Liver (tissue), 9 donors: ENCODE results near the gene CAPN15. TPM values are rescaled to one million over a fixed set of nuclear protein-coding genes. Genes with fewer than 3 reads are reported as not detected.

ENCODE experiments used
- DNase-seq: peaks from one replicate; pipeline ENCODE4 v3.0.0-alpha.2; 2017; ENCODE audit warnings: low spot score
- H3K27ac ChIP-seq, 2 donors: one replicate each; pipeline ENCODE4 v1.7.0; 2013; ENCODE audit warnings: inconsistent platforms in 2 of 2, low read length in 2 of 2, control low read depth in 1 of 2, low read depth in 1 of 2, mild to moderate bottlenecking in 1 of 2
- H3K27me3 ChIP-seq, 4 donors: one replicate each; pipeline versions ENCODE4 v1.6.1 to v1.7.0; 2013; ENCODE audit warnings: low read length in 3 of 4, inconsistent platforms in 1 of 4, mild to moderate bottlenecking in 1 of 4, moderate library complexity in 1 of 4; ENCODE audit not compliant: control insufficient read depth in 4 of 4, insufficient read depth in 4 of 4
- H3K36me3 ChIP-seq, 4 donors: one replicate each; pipeline versions ENCODE4 v1.6.1 to v1.7.0; 2013; ENCODE audit warnings: low read length in 3 of 4, mild to moderate bottlenecking in 3 of 4, low read depth in 1 of 4, moderate library complexity in 1 of 4; ENCODE audit not compliant: control insufficient read depth in 4 of 4, insufficient read depth in 3 of 4
- H3K4me1 ChIP-seq, 4 donors: one replicate each; pipeline versions ENCODE4 v1.6.1 to v1.7.0; 2013; ENCODE audit warnings: low read length in 3 of 4, mild to moderate bottlenecking in 3 of 4, moderate library complexity in 1 of 4; ENCODE audit not compliant: control insufficient read depth in 4 of 4, insufficient read depth in 4 of 4
- H3K4me3 ChIP-seq, 3 donors: one replicate each; pipeline versions ENCODE4 v1.6.1 to v1.7.0; 2013; ENCODE audit warnings: low read length in 3 of 3, control low read depth in 1 of 3, low read depth in 1 of 3, mild to moderate bottlenecking in 1 of 3
- H3K9ac ChIP-seq, 2 donors: one replicate each; pipeline ENCODE4 v1.7.0; 2013; ENCODE audit warnings: low read length in 2 of 2, mild to moderate bottlenecking in 2 of 2, moderate library complexity in 2 of 2, control low read depth in 1 of 2, low read depth in 1 of 2
- H3K9me3 ChIP-seq, 4 donors: one replicate each; pipeline versions ENCODE4 v1.6.1 to v1.7.0; 2013; ENCODE audit warnings: low read length in 3 of 4; ENCODE audit not compliant: control insufficient read depth in 4 of 4
- EGR1 ChIP-seq, 2 donors: IDR thresholded peaks; 2 replicates each; pipeline ENCODE4 v1.6.1; 2016 to 2018; ENCODE audit warnings: antibody characterized with exemption in 2 of 2, low read depth in 2 of 2
- FOXA1 ChIP-seq: IDR thresholded peaks from 2 replicates; pipeline ENCODE4 v1.6.1; 2016; ENCODE audit warnings: antibody characterized with exemption
- FOXA2 ChIP-seq: IDR thresholded peaks from 2 replicates; pipeline ENCODE4 v1.6.1; 2016; ENCODE audit warnings: antibody characterized with exemption
- GABPA ChIP-seq, 2 donors: IDR thresholded peaks in 1 of 2; conservative IDR thresholded peaks in 1 of 2; 2 replicates each; pipeline ENCODE4 v1.6.1; 2016; ENCODE audit warnings: antibody characterized with exemption in 2 of 2, mild to moderate bottlenecking in 1 of 2, moderate library complexity in 1 of 2
- HNF4A ChIP-seq, 2 donors: conservative IDR thresholded peaks; 2 replicates each; pipeline ENCODE4 v1.6.1; 2016; ENCODE audit warnings: antibody characterized with exemption in 2 of 2, mild to moderate bottlenecking in 2 of 2
- HNF4G ChIP-seq: IDR thresholded peaks from 2 replicates; pipeline ENCODE4 v1.6.1; 2016; ENCODE audit warnings: antibody characterized with exemption
- JUND ChIP-seq, 2 donors: IDR thresholded peaks; 2 replicates each; pipeline ENCODE4 v1.6.1; 2016; ENCODE audit warnings: antibody characterized with exemption in 2 of 2
- NR2F2 ChIP-seq: IDR thresholded peaks from 2 replicates; pipeline ENCODE4 v1.6.1; 2016; ENCODE audit warnings: antibody characterized with exemption
- RAD21 ChIP-seq, 2 donors: IDR thresholded peaks; 2 replicates each; pipeline ENCODE4 v1.6.1; 2016; ENCODE audit warnings: antibody characterized with exemption in 2 of 2, mild to moderate bottlenecking in 2 of 2
- RXRA ChIP-seq, 2 donors: IDR thresholded peaks; 2 replicates each; pipeline ENCODE4 v1.6.1; 2017 to 2018; ENCODE audit warnings: antibody characterized with exemption in 2 of 2, mild to moderate bottlenecking in 1 of 2
- SP1 ChIP-seq: IDR thresholded peaks from 2 replicates; pipeline ENCODE4 v1.6.1; 2018; ENCODE audit warnings: antibody characterized with exemption, mild to moderate bottlenecking
- TAF1 ChIP-seq: conservative IDR thresholded peaks from 2 replicates; pipeline ENCODE4 v1.6.1; 2016; ENCODE audit warnings: antibody characterized with exemption, mild to moderate bottlenecking
- YY1 ChIP-seq: IDR thresholded peaks from 2 replicates; pipeline ENCODE4 v1.6.1; 2016; ENCODE audit warnings: antibody characterized with exemption, mild to moderate bottlenecking
- WGBS: extraction: QIAGEN DNeasy Blood & Tissue Kit; methylation state at CpG from one replicate; pipeline ENCODE4 v1.1.7; 2013; 5-methylcytosine and 5-hydroxymethylcytosine counted together
- polyA plus RNA-seq, 2 donors: library from polyadenylated mRNA; stranded (reverse) in 1 of 2; unstranded in 1 of 2; fragments of 200-250 nt in 1 of 2; fragments of >200 nt in 1 of 2; fragmentation: Nextera tagmentation in 1 of 2; extraction: Ambion mirVana in 1 of 2; gene quantifications; one replicate each; pipeline versions ENCODE4 v1.2.1 to v1.2.3, GENCODE V29; 2013 to 2015
- total RNA-seq, 2 donors: library from RNA; depleted of rRNA; stranded (reverse); fragments of >200 nt; gene quantifications; one replicate each; pipeline ENCODE4 v1.2.3, GENCODE V29; 2014
- TF ChIP-seq, protein P1 (sequence below): fragments of 150-350 bp; IDR thresholded peaks from 2 replicates; pipeline ENCODE4 v1.5.1; 2017; ENCODE audit warnings: improper control_type of control experiment, low read depth, low read length; ENCODE audit not compliant: missing input control
- TF ChIP-seq, protein P2 (sequence below): IDR thresholded peaks from 2 replicates; pipeline ENCODE4 v1.6.1; 2016; ENCODE audit warnings: antibody characterized with exemption, mild to moderate bottlenecking
- TF ChIP-seq, protein P3 (sequence below): IDR thresholded peaks from 2 replicates; pipeline ENCODE4 v1.6.1; 2016; ENCODE audit warnings: antibody characterized with exemption
- TF ChIP-seq, protein P4 (sequence below): IDR thresholded peaks from 2 replicates; pipeline ENCODE4 v1.6.1; 2016; ENCODE audit warnings: antibody characterized with exemption
- TF ChIP-seq, protein P5 (sequence below): IDR thresholded peaks from 2 replicates; pipeline ENCODE4 v1.6.1; 2016; ENCODE audit warnings: antibody characterized with exemption
- donor health status: healthy.
- donor health status: healthy.
- donor health status: healthy.
- donor health status: healthy.
- donor health status: healthy.

Gene CAPN15
- total and polyA plus RNA-seq, 4 donors = 5.9 to 37.2 (median 21.6) TPM

DNA sequence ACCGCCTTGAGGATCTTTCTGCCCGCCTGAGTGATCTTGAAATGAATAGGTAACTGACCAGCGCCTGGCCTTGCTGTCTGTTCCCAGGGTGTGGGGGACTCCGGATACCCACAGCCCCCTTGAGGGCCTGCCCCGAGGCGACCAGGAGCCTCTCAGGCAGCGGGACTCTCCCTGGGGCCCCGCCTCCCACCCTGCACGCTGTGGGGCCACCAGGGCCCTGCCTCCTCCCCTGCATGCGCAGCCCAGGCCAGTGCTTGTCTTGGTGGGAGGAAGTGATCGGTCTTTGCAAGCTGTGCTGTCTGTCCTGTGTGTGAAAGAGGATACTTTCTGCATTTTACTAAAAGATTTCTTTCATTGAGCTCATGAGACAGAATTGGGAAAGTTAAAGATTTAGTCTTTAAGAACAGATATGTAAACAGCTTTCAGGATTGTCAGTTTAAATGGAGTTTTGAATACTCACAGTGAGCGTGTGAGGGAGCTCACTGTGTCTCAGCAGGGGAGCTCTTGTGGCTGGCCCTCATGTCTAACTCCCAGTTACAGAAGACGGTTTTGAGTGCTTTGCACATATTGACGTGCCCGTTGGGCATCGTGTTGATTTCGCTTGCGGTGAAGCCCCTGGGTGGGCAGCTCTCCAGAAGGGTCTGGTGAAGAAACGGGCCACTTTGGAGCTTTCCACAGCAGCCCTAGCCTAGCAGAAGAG, 36.1 kb upstream of the CAPN15 start:
- Histone ChIP-seq H3K27ac (no peak overlapping the region), H3K4me1 (no peaks in the 10 kb centered on the region), H3K4me3 (no peak overlapping the region), H3K27me3 (no peaks in the 10 kb centered on the region), H3K36me3 (peaks cover 0 to 8% (median 3%) of the 10 kb centered on the region in 4 donors), H3K9ac (no peak overlapping the region), H3K9me3 (no peaks in the 10 kb centered on the region)
- 92% methylated on average over 19 of the region's 19 CpGs for WGBS
- TF ChIP-seq RAD21 (IDR thresholded peaks at IDR 0.05) (no peak), EGR1 (IDR thresholded peaks at IDR 0.05; ENCODE audit: low read depth in 2 of 2) (no peak), YY1 (no peak), FOXA1 (no peak), TAF1 (no peak), NR2F2 (no peak), JUND (IDR thresholded peaks at IDR 0.05) (no peak), HNF4G (no peak), FOXA2 (no peak), GABPA (IDR thresholded peaks at IDR 0.05 in 1 of 2, conservative IDR thresholded peaks at IDR 0.05 in 1 of 2) (no peak), SP1 (no peak), HNF4A (conservative IDR thresholded peaks at IDR 0.05) (no peak), RXRA (IDR thresholded peaks at IDR 0.05) (no peak)
- TF ChIP-seq, protein P1, sequence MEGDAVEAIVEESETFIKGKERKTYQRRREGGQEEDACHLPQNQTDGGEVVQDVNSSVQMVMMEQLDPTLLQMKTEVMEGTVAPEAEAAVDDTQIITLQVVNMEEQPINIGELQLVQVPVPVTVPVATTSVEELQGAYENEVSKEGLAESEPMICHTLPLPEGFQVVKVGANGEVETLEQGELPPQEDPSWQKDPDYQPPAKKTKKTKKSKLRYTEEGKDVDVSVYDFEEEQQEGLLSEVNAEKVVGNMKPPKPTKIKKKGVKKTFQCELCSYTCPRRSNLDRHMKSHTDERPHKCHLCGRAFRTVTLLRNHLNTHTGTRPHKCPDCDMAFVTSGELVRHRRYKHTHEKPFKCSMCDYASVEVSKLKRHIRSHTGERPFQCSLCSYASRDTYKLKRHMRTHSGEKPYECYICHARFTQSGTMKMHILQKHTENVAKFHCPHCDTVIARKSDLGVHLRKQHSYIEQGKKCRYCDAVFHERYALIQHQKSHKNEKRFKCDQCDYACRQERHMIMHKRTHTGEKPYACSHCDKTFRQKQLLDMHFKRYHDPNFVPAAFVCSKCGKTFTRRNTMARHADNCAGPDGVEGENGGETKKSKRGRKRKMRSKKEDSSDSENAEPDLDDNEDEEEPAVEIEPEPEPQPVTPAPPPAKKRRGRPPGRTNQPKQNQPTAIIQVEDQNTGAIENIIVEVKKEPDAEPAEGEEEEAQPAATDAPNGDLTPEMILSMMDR = no peak
- TF ChIP-seq, protein P2, sequence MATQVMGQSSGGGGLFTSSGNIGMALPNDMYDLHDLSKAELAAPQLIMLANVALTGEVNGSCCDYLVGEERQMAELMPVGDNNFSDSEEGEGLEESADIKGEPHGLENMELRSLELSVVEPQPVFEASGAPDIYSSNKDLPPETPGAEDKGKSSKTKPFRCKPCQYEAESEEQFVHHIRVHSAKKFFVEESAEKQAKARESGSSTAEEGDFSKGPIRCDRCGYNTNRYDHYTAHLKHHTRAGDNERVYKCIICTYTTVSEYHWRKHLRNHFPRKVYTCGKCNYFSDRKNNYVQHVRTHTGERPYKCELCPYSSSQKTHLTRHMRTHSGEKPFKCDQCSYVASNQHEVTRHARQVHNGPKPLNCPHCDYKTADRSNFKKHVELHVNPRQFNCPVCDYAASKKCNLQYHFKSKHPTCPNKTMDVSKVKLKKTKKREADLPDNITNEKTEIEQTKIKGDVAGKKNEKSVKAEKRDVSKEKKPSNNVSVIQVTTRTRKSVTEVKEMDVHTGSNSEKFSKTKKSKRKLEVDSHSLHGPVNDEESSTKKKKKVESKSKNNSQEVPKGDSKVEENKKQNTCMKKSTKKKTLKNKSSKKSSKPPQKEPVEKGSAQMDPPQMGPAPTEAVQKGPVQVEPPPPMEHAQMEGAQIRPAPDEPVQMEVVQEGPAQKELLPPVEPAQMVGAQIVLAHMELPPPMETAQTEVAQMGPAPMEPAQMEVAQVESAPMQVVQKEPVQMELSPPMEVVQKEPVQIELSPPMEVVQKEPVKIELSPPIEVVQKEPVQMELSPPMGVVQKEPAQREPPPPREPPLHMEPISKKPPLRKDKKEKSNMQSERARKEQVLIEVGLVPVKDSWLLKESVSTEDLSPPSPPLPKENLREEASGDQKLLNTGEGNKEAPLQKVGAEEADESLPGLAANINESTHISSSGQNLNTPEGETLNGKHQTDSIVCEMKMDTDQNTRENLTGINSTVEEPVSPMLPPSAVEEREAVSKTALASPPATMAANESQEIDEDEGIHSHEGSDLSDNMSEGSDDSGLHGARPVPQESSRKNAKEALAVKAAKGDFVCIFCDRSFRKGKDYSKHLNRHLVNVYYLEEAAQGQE = no peak
- TF ChIP-seq, protein P3, sequence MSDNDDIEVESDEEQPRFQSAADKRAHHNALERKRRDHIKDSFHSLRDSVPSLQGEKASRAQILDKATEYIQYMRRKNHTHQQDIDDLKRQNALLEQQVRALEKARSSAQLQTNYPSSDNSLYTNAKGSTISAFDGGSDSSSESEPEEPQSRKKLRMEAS = no peak
- TF ChIP-seq, protein P4, sequence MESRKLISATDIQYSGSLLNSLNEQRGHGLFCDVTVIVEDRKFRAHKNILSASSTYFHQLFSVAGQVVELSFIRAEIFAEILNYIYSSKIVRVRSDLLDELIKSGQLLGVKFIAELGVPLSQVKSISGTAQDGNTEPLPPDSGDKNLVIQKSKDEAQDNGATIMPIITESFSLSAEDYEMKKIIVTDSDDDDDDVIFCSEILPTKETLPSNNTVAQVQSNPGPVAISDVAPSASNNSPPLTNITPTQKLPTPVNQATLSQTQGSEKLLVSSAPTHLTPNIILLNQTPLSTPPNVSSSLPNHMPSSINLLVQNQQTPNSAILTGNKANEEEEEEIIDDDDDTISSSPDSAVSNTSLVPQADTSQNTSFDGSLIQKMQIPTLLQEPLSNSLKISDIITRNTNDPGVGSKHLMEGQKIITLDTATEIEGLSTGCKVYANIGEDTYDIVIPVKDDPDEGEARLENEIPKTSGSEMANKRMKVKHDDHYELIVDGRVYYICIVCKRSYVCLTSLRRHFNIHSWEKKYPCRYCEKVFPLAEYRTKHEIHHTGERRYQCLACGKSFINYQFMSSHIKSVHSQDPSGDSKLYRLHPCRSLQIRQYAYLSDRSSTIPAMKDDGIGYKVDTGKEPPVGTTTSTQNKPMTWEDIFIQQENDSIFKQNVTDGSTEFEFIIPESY = no peak
- TF ChIP-seq, protein P5, sequence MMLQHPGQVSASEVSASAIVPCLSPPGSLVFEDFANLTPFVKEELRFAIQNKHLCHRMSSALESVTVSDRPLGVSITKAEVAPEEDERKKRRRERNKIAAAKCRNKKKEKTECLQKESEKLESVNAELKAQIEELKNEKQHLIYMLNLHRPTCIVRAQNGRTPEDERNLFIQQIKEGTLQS = no peak
- no peak for DNase-seq
